Nephron (organoid): ENCODE results near the gene PRRG3.

ENCODE experiments used
- H3K27ac Mint-ChIP-seq, 3 experiments: 2 replicates each; pipeline ENCODE4 v1.8.0; 2020; ENCODE audit warnings: mixed read lengths in 3 of 3, mild to moderate bottlenecking in 2 of 3, moderate library complexity in 1 of 3
- H3K27me3 Mint-ChIP-seq: 2 replicates; pipeline ENCODE4 v1.8.0; 2021; ENCODE audit warnings: low read depth, mild to moderate bottlenecking, moderate library complexity, mixed read lengths
- H3K36me3 Mint-ChIP-seq: 2 replicates; pipeline ENCODE4 v1.8.0; 2020; ENCODE audit warnings: low read depth, mixed read lengths
- H3K4me1 Mint-ChIP-seq: 2 replicates; pipeline ENCODE4 v1.8.0; 2020; ENCODE audit warnings: mixed read lengths
- H3K4me3 Mint-ChIP-seq, 3 experiments: 2 replicates each; pipeline ENCODE4 v1.8.0; 2020; ENCODE audit warnings: mild to moderate bottlenecking in 3 of 3, mixed read lengths in 3 of 3, moderate library complexity in 2 of 3
- H3K9me3 Mint-ChIP-seq: 2 replicates; pipeline ENCODE4 v1.8.0; 2020; ENCODE audit warnings: mixed read lengths
- TF ChIP-seq, protein P1 (sequence below), 3 experiments: fragments of 200-600 bp; sonication (generic); IDR thresholded peaks; one replicate each; pipeline ENCODE4 v1.5.0; 2021; ENCODE audit warnings: antibody characterized with exemption in 3 of 3; ENCODE audit not compliant: unreplicated experiment in 3 of 3

Gene PRRG3

DNA sequence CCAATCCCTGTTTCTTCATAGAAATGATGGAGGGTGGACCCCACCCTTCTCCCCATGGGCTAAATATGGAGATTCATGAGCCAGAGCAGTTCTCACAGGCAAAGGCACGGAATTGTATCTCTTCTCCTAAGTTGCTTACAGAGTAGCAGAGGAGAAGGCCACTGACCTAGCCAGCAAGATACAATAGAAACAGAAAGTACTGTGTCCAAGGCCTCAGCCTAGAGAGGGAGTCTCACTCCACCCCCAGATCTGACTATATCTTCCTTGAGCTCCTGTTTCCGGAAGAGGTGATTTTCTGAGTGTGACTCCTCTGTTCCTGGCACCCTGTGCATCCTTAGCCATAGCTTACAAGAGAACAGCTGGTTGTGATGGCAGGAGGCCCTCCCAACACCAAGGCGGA is 20.5 kb downstream of the PRRG3 start, which contains the start of gene FATE1:
TSS of gene FATE1 (plus strand) at position 284 of the 400 bp plus-strand sequence. CDS start at position 369, 85 bp downstream.
- TF ChIP-seq, protein P1, sequence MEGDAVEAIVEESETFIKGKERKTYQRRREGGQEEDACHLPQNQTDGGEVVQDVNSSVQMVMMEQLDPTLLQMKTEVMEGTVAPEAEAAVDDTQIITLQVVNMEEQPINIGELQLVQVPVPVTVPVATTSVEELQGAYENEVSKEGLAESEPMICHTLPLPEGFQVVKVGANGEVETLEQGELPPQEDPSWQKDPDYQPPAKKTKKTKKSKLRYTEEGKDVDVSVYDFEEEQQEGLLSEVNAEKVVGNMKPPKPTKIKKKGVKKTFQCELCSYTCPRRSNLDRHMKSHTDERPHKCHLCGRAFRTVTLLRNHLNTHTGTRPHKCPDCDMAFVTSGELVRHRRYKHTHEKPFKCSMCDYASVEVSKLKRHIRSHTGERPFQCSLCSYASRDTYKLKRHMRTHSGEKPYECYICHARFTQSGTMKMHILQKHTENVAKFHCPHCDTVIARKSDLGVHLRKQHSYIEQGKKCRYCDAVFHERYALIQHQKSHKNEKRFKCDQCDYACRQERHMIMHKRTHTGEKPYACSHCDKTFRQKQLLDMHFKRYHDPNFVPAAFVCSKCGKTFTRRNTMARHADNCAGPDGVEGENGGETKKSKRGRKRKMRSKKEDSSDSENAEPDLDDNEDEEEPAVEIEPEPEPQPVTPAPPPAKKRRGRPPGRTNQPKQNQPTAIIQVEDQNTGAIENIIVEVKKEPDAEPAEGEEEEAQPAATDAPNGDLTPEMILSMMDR (IDR thresholded peaks at IDR 0.05; ENCODE audit: unreplicated experiment in 3 of 3) = no peak
- Mint-ChIP-seq H3K27me3 (no peaks in the 10 kb centered on the region), H3K9me3 (peaks cover 2% of the 10 kb centered on the region), H3K4me3 (no peak within 1 kb of the TSS), H3K4me1 (peaks cover 26% of the 10 kb centered on the region), H3K27ac (no peak within 1 kb of the TSS), H3K36me3 (no peaks in the 10 kb centered on the region)

DNA sequence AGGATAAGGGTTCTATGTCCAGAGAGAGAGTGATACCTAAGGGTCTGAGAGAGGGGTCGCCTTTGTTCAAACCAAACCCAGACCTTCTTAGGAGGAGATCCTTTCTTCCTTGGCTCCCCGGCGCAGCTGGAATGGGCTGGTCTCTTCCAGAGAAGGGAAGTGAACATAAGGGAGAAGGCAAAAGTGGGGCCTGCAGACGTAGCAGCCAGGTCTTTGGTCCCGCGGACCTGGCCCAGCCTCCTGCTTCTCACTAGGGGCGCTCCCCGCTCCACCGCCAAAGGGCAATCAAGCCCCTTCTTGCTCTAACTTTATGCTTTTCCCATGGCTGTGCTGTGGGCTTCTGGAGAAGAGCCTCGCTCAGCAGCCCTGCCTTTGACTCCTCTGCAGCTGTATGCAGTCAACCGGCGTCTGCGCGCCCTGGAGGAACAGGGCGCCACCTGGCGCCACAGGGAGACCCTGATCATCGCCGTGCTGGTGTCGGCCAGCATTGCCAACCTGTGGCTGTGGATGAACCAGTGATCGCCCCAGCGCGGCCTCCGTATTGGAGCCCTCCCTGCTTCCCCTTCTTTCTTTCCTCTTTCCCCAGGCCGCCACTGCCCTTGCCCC is 27.1 kb downstream of the PRRG3 start:
- H3K27ac Mint-ChIP-seq = peak overlapping the region in 1 of 3 experiments; percentile 15
- H3K36me3 Mint-ChIP-seq = no peaks in the 10 kb centered on the region
- H3K27me3 Mint-ChIP-seq = peaks cover 5% of the 10 kb centered on the region
- peaks cover 11% of the 10 kb centered on the region for H3K9me3 Mint-ChIP-seq
- no peak overlapping the region for H3K4me3 Mint-ChIP-seq
- TF ChIP-seq, protein P1 (IDR thresholded peaks at IDR 0.05; ENCODE audit: unreplicated experiment in 3 of 3) = peak; percentile 35 to 50 (median 47)
- no peaks in the 10 kb centered on the region for H3K4me1 Mint-ChIP-seq

DNA sequence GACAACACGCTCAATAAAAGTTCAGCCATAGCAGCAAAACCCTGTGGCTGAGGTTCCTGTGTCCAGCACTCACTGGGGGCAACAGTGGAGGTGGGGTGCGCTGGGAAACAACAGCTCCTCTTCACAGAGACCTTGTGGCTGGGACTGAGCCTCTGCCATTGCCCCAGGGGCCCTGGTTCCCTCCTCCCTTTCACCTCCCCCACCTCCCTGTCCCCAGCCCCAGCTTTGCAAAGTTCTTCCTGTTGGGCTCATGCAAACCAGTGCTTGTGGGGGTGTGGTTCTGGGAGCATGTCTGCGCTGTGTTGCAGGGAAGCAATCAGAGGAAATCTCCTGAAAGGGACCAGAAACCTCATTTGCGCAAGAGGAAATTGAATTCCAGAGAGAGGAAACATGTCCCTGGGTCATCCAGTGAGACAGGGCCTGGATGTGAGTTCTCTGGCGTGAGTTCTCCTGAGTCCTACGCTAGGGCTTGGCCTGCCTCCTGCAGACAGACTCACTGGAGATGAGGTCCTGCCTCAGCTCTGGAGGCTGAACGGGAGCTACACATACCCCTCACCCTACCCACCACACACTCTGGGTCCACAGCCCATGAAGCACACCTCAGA is 28.0 kb downstream of the PRRG3 start:
- Mint-ChIP-seq H3K36me3 (no peaks in the 10 kb centered on the region), H3K4me1 (no peaks in the 10 kb centered on the region), H3K27ac (no peak overlapping the region), H3K27me3 (peaks cover 5% of the 10 kb centered on the region), H3K4me3 (no peak overlapping the region), H3K9me3 (peaks cover 11% of the 10 kb centered on the region)
- TF ChIP-seq, protein P1 (IDR thresholded peaks at IDR 0.05; ENCODE audit: unreplicated experiment in 3 of 3) = no peak

DNA sequence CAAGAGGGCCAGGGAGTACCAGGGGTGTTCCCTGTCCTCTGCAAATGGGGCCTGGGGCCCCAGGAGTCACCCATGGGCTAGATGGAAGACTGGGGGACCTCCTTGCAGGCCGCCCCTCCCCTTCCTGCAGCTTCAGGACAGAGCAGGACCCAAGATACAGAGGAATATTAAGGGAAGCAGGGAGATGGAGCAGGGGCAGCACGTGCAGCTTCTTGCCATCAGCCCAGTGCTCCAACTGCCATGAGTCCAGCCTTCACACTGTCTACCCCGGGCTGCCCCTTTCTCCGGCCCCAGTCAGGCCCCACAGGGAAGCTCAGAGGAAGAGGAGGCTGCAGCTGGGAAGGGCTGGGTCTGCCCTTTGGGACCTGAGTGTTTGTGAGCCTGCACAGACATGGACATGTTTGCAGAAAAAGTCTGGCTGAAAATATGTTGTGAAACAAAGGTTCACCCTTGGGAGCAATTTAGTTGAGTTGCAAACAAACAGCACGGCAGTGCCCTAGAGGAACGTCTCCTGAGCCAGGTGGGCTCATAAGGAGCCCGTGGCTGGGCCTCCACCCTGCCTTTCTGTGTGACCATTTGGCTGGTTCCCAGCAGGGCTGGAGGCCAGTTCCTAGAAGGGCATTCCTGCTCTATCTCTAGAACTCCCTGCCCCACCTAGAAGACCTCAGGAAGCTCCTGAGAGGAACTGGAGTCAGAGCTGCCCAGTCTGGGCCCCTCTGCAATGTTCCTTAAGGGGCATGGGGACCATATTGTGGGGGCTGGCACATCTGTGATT is 29.5 kb downstream of the PRRG3 start:
- TF ChIP-seq, protein P1 (IDR thresholded peaks at IDR 0.05; ENCODE audit: unreplicated experiment in 3 of 3) = no peak
- Mint-ChIP-seq H3K4me3 (no peak overlapping the region), H3K9me3 (peaks cover 14% of the 10 kb centered on the region), H3K4me1 (no peaks in the 10 kb centered on the region), H3K27me3 (peaks cover 5% of the 10 kb centered on the region), H3K36me3 (no peaks in the 10 kb centered on the region), H3K27ac (no peak overlapping the region)

DNA sequence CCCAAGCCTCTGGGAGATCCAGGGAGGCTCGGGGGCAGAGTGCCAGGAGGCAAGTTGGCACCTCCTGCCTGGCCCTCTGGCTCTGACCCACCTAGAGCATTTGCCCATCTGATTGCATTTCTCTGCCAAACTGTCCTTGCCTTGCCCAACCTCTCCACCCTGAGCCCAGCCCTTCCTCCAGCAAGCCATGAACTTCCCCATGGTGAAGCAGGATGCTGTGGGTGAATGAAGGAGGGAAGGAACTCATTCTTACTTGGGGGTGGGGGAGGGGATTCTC is 30.0 kb downstream of the PRRG3 start:
- Mint-ChIP-seq H3K4me1 (no peaks in the 10 kb centered on the region), H3K4me3 (no peak overlapping the region), H3K9me3 (peaks cover 14% of the 10 kb centered on the region), H3K27me3 (peaks cover 5% of the 10 kb centered on the region), H3K27ac (no peak overlapping the region), H3K36me3 (no peaks in the 10 kb centered on the region)
- TF ChIP-seq, protein P1 (IDR thresholded peaks at IDR 0.05; ENCODE audit: unreplicated experiment in 3 of 3) = no peak
